Mesendoderm (in vitro differentiated cells): Measurements from ENCODE around the gene ARHGEF38.

ENCODE experiments used
- DNase-seq: peaks from one replicate; pipeline ENCODE4 v3.0.0; 2013
- H2AK5ac ChIP-seq: 2 replicates; pipeline ENCODE4 v1.6.1; 2013; ENCODE audit warnings: low read length, inconsistent platforms
- H2BK120ac ChIP-seq: 2 replicates; pipeline ENCODE4 v1.6.1; 2013; ENCODE audit warnings: low read depth, mild to moderate bottlenecking, low read length, moderate library complexity, mixed read lengths
- H2BK15ac ChIP-seq: replicated peaks from 2 replicates; pipeline ENCODE4 v1.6.1; 2013; ENCODE audit warnings: low read depth, mild to moderate bottlenecking, moderate library complexity
- H2BK5ac ChIP-seq: 2 replicates; pipeline ENCODE4 v1.6.1; 2013; ENCODE audit warnings: low read length, inconsistent platforms
- H3K18ac ChIP-seq: 2 replicates; pipeline ENCODE4 v1.6.1; 2013; ENCODE audit warnings: mild to moderate bottlenecking, low read length, mixed read lengths
- H3K23ac ChIP-seq: one replicate; pipeline ENCODE4 v1.6.1; 2013; ENCODE audit warnings: low read length
- H3K27ac ChIP-seq: 2 replicates; pipeline ENCODE4 v1.5.1; 2013; ENCODE audit warnings: low read depth, mild to moderate bottlenecking, inconsistent platforms, low read length, moderate library complexity
- H3K27me3 ChIP-seq: 2 replicates; pipeline ENCODE4 v1.6.1; 2013; ENCODE audit warnings: low read length, control low read depth, mild to moderate bottlenecking, inconsistent platforms; ENCODE audit not compliant: insufficient read depth, poor library complexity
- H3K36me3 ChIP-seq: 2 replicates; pipeline ENCODE4 v1.6.1; 2013; ENCODE audit warnings: low read length, inconsistent platforms; ENCODE audit not compliant: control insufficient read depth, insufficient read depth
- H3K4ac ChIP-seq: one replicate; pipeline ENCODE4 v1.6.1; 2013; ENCODE audit warnings: low read depth, mild to moderate bottlenecking, low read length, moderate library complexity
- H3K4me1 ChIP-seq: 2 replicates; pipeline ENCODE4 v1.6.1; 2013; ENCODE audit warnings: low read depth, low read length, inconsistent platforms; ENCODE audit not compliant: control insufficient read depth
- H3K4me2 ChIP-seq: 2 replicates; pipeline ENCODE4 v1.6.1; 2013; ENCODE audit warnings: low read length
- H3K4me3 ChIP-seq: 2 replicates; pipeline ENCODE4 v1.5.1; 2013; ENCODE audit warnings: mild to moderate bottlenecking, low read length
- H3K56ac ChIP-seq: one replicate; pipeline ENCODE4 v1.6.1; 2013; ENCODE audit warnings: low read length
- H3K79me1 ChIP-seq: 2 replicates; pipeline ENCODE4 v1.6.1; 2013; ENCODE audit warnings: low read length, inconsistent platforms
- H3K79me2 ChIP-seq: 2 replicates; pipeline ENCODE4 v1.6.1; 2013; ENCODE audit warnings: mild to moderate bottlenecking, low read length; ENCODE audit not compliant: control insufficient read depth, insufficient read depth
- H3K9ac ChIP-seq: 2 replicates; pipeline ENCODE4 v1.6.1; 2013; ENCODE audit warnings: low read length, inconsistent platforms
- H4K5ac ChIP-seq: one replicate; pipeline ENCODE4 v1.6.1; 2013; ENCODE audit warnings: low read length
- H4K8ac ChIP-seq: one replicate; pipeline ENCODE4 v1.6.1; 2013; ENCODE audit warnings: low read depth, mild to moderate bottlenecking, control low read depth, low read length, moderate library complexity
- WGBS: extraction: QIAGEN DNeasy Blood & Tissue Kit; methylation state at CpG from one replicate; pipeline ENCODE4 v1.1.7; 2013; ENCODE audit warnings: low lambda C conversion rate, missing lambda C conversion rate; ENCODE audit not compliant: insufficient coverage; ENCODE audit errors: extremely low coverage; 5-methylcytosine and 5-hydroxymethylcytosine counted together

The ARHGEF38 gene

GRCh38 chr4:105586638-105587328 is 34.4 kb downstream of the ARHGEF38 start:
- Histone ChIP-seq H2BK5ac (no peak overlapping the region), H3K9ac (no peak overlapping the region), H2AK5ac (no peak overlapping the region), H3K4me1 (no peaks in the 10 kb centered on the region), H3K4me2 (no peak overlapping the region), H3K4ac (no peak overlapping the region), H3K23ac (no peak overlapping the region), H3K4me3 (no peak overlapping the region), H3K36me3 (no peaks in the 10 kb centered on the region), H2BK120ac (no peak overlapping the region), H4K5ac (no peak overlapping the region), H2BK15ac (no peak overlapping the region), H3K18ac (no peak overlapping the region), H3K56ac (no peak overlapping the region), H3K79me1 (no peaks in the 10 kb centered on the region), H4K8ac (no peak overlapping the region), H3K27me3 (no peaks in the 10 kb centered on the region), H3K27ac (no peak overlapping the region), H3K79me2 (no peaks in the 10 kb centered on the region)
- DNase-seq, result no peak
- WGBS, result no CpG with 5 or more reads among the region's 4 CpGs

DNA sequence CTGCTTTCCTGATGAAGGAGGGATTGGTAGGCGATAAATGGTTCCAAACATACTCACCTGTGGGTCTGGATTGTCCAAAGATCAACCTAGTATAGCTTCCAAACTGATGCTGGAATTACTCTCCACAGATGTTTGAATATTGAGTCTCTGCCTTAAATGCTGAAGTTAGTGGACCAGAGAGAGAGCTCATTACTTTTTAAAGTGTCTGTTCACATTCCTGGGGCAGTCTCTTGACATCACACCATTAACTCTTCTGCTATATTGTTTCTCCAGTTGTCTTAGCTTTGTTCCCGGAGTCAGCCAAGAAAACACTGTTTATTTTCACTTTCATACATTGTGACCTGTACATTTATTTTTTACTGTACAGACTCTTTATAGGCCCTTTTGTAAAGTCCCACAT is 35.4 kb downstream of the ARHGEF38 start:
- H3K4me2 ChIP-seq, result no peak overlapping the region
- H3K18ac ChIP-seq, result no peak overlapping the region
- no peak overlapping the region for H3K9ac ChIP-seq
- no peak overlapping the region for H2BK120ac ChIP-seq
- H3K27ac ChIP-seq, result no peak overlapping the region
- no peaks in the 10 kb centered on the region for H3K79me2 ChIP-seq
- H2AK5ac ChIP-seq, result no peak overlapping the region
- no CpG with 5 or more reads among the region's 2 CpGs for WGBS
- H3K23ac ChIP-seq, result no peak overlapping the region
- H3K36me3 ChIP-seq, result no peaks in the 10 kb centered on the region
- no peak overlapping the region for H4K5ac ChIP-seq
- no peak overlapping the region for H2BK15ac ChIP-seq
- no peak overlapping the region for H3K4me3 ChIP-seq
- no peaks in the 10 kb centered on the region for H3K79me1 ChIP-seq
- H3K4me1 ChIP-seq, result no peaks in the 10 kb centered on the region
- no peak overlapping the region for H3K4ac ChIP-seq
- H3K56ac ChIP-seq, result no peak overlapping the region
- no peak overlapping the region for H4K8ac ChIP-seq
- no peaks in the 10 kb centered on the region for H3K27me3 ChIP-seq
- no peak for DNase-seq
- H2BK5ac ChIP-seq, result no peak overlapping the region

GRCh38 chr4:105588252-105588651 is 35.8 kb downstream of the ARHGEF38 start:
- Histone ChIP-seq H2AK5ac (no peak overlapping the region), H3K4me1 (no peaks in the 10 kb centered on the region), H4K8ac (no peak overlapping the region), H3K27me3 (no peaks in the 10 kb centered on the region), H3K79me1 (no peaks in the 10 kb centered on the region), H2BK5ac (no peak overlapping the region), H2BK15ac (no peak overlapping the region), H3K36me3 (no peaks in the 10 kb centered on the region), H3K18ac (no peak overlapping the region), H3K79me2 (no peaks in the 10 kb centered on the region), H3K56ac (no peak overlapping the region), H3K4me2 (no peak overlapping the region), H3K4me3 (no peak overlapping the region), H2BK120ac (no peak overlapping the region), H3K4ac (no peak overlapping the region), H3K27ac (no peak overlapping the region), H4K5ac (no peak overlapping the region), H3K9ac (no peak overlapping the region), H3K23ac (no peak overlapping the region)
- no peak for DNase-seq
- WGBS, result no CpG with 5 or more reads among the region's 3 CpGs

DNA sequence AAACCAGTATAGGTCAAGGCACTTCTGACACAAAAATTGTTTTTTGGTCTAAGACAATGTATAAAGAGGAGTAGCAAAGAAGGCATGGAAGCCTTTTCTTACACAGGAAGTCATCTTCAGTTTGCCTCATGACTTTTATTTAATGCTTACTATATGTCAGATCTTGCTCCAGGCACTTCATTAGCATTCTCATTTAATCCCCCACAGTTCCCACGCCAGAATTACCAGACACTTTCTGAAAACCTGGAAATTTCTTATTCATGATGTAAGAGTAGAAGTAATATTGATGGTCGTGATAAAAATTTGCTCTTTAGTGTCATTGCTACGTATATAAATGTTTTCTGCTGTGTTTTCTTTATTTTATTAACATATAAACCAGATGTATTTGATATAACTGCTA is 39.2 kb downstream of the ARHGEF38 start:
- Histone ChIP-seq H3K23ac (no peak overlapping the region), H3K36me3 (no peaks in the 10 kb centered on the region), H3K4me3 (no peak overlapping the region), H3K79me1 (no peaks in the 10 kb centered on the region), H3K27ac (no peak overlapping the region), H3K4me1 (no peaks in the 10 kb centered on the region), H3K9ac (no peak overlapping the region), H2BK5ac (no peak overlapping the region), H2BK15ac (no peak overlapping the region), H4K5ac (no peak overlapping the region), H2AK5ac (no peak overlapping the region), H3K79me2 (no peaks in the 10 kb centered on the region), H3K27me3 (no peaks in the 10 kb centered on the region), H4K8ac (no peak overlapping the region), H2BK120ac (no peak overlapping the region), H3K4me2 (no peak overlapping the region), H3K56ac (no peak overlapping the region), H3K18ac (no peak overlapping the region), H3K4ac (no peak overlapping the region)
- DNase-seq, result no peak
- WGBS, result 100% methylated on average over 2 of the region's 3 CpGs

DNA sequence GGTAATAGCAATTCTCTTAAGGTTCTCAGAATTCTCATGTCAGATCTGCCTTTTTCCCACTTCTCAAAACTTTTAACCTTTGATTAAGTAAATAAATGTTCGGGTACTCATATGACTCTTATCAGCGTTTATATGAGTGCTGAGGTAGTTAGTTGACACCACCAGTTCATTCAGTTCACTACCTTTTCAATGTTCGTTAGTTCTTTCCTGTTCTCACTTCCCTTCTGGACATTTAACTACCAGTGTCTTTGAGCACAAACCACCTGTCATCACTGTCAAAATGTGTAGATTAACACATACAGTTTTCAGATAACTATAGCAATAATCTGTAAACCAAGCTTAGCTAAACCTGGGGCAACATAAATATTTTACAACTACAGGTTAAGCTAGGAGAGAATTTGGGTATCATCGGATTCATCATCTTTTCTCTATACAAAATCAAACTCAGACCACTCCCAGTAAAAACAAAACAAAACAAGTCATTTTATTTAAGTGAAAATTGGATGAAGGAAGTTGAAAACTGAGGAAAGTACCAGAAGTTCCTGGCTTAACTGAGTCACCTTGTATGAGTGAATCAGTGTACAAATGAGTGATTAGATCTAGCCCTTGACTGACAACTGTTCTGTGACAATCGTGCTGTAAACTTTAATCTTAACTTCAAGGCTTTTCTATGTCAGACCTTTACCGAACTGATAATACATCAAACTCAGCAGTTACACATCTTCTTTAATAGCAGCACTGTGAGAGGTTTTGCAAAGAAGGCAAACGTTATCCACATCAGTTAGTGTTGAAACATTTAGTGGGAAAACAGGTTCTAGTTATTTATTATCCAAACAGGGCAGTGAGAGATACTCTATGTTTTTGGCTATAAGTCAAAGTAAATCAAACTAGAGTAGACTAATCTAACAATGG is 41.9 kb downstream of the ARHGEF38 start:
- no peak overlapping the region for H3K27ac ChIP-seq
- no peak overlapping the region for H3K9ac ChIP-seq
- WGBS, result no CpG with 5 or more reads among the region's 7 CpGs
- no peak overlapping the region for H3K4ac ChIP-seq
- H3K56ac ChIP-seq, result no peak overlapping the region
- no peak overlapping the region for H3K4me2 ChIP-seq
- H3K79me2 ChIP-seq, result no peaks in the 10 kb centered on the region
- H2BK120ac ChIP-seq, result no peak overlapping the region
- no peaks in the 10 kb centered on the region for H3K79me1 ChIP-seq
- no peaks in the 10 kb centered on the region for H3K36me3 ChIP-seq
- no peak overlapping the region for H3K23ac ChIP-seq
- no peak overlapping the region for H2BK5ac ChIP-seq
- no peak overlapping the region for H4K8ac ChIP-seq
- no peak overlapping the region for H2AK5ac ChIP-seq
- H3K27me3 ChIP-seq, result no peaks in the 10 kb centered on the region
- no peak overlapping the region for H4K5ac ChIP-seq
- H2BK15ac ChIP-seq, result no peak overlapping the region
- H3K4me1 ChIP-seq, result no peaks in the 10 kb centered on the region
- DNase-seq, result no peak
- H3K18ac ChIP-seq, result no peak overlapping the region
- H3K4me3 ChIP-seq, result no peak overlapping the region
